ENCODE measurements around the gene FBLN5. TPM values are rescaled to one million over a fixed set of nuclear protein-coding genes. Genes with fewer than 3 reads are reported as not detected.
A peak's percentile ranks its signal among the peaks of the same experiment; 100 is the strongest.

Gene FBLN5
- total RNA-seq, 1 experiment from 2014 or later, result 111 TPM

DNA sequence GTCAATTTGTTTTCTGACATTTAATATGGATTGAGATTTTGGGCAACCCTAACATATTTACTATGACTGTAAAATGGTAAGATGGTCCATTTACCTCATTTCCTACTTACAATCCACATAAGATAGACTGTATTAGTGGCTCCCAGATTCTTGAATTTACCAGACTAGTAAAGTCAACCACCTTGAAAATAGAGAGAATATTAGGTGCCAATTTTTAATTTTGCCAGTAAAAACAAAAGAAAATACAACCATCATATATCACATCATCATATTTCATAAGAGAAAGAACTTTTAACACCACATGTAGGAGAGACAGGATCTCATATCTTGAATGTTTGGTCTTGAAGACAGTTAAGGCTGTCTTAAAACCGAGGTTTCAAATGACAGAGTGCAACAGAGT, 7.7 kb upstream of the FBLN5 start:
- DNase-seq (ENCODE audit: low read depth, low spot score), result no peak
- in situ Hi-C loops (cut with HindIII; ENCODE audit: low pct_unique_long_range_greater_than_20kb, low sequenced_read_pairs), result no loop called here

DNA sequence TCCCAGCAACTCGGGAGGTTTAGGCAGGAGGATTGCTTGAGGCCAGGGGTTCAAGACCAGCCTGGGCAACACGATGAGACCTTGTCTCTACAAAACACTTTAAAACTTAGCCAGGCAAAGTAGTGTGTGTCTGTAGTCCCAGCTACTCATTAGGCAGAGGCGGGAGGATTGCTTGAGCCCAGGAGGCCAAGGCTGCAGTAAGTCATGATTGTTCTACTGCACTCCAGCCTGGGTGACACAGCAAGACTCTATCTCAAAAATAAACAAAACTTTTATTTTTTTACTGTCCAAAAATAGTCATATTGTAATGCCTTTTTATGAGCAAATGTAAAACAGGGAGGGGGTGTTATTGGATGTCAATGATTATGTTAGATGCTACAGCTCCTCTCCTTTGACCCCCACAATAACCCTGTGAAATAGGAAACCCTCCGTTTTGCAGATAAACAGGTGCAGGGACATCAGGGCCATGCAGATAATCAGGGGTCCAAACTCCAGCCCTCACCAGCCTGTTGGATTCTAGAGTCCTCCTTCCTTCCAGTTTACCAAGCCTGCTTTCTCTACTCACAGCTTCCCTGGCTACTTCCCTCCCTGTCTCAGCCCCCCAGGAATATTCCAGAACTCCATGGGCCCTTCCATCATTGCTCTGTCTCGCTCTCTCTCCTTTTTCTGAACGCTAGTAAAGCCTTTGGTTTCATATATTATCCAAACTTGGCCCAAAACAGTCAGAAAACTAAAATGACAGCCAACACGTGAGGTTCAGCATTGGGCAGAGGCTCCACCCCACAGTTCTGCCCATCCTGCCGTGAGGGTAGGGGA, 5.9 kb upstream of the FBLN5 start:
- in situ Hi-C loops (cut with HindIII; ENCODE audit: low pct_unique_long_range_greater_than_20kb, low sequenced_read_pairs), result no loop called here
- DNase-seq (ENCODE audit: low read depth, low spot score), result no peak

DNA sequence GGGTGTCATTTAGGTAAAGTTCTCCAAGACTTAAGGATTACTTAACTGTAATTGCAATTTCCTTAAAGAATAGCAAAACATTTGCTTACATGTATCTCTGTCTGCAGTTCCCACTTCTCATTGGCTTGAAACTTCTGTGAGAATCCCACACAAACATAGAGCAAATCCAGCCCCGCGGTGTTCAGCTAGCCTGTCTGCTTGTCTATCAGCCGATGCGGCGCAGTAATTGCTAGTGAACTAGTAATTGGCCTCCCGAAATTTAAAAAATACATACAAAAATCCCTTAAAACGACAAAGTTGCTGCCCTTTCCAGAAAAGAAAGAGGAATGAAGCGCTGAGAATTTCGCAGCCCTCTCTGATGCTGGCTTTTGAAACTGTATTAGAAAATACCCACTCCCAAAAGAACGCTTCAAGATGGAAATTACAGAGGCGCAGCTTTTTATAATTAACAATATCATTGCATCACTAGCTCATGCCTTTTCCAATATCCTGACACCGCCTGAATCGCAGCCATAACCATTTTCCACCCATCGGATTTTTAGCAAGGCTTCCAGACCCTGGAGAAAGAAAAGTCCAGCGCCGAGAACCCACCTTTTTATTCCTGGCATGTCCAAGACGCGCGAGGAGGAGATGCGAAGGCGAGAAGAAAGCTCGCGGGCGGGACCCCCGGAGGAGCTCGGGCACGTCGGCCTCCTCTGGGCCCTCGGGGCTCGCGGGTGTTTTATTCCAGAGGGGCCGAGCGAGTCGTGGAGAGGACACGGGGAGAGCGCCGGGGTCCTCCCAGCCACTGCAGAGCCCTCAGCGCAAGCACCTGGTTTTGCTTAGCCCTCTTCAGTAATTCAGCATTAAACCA, 646 bp downstream of the FBLN5 start:
- peak; percentile 22 for DNase-seq (ENCODE audit: low read depth, low spot score)
- in situ Hi-C loops (cut with HindIII; ENCODE audit: low pct_unique_long_range_greater_than_20kb, low sequenced_read_pairs), result no loop called here

DNA sequence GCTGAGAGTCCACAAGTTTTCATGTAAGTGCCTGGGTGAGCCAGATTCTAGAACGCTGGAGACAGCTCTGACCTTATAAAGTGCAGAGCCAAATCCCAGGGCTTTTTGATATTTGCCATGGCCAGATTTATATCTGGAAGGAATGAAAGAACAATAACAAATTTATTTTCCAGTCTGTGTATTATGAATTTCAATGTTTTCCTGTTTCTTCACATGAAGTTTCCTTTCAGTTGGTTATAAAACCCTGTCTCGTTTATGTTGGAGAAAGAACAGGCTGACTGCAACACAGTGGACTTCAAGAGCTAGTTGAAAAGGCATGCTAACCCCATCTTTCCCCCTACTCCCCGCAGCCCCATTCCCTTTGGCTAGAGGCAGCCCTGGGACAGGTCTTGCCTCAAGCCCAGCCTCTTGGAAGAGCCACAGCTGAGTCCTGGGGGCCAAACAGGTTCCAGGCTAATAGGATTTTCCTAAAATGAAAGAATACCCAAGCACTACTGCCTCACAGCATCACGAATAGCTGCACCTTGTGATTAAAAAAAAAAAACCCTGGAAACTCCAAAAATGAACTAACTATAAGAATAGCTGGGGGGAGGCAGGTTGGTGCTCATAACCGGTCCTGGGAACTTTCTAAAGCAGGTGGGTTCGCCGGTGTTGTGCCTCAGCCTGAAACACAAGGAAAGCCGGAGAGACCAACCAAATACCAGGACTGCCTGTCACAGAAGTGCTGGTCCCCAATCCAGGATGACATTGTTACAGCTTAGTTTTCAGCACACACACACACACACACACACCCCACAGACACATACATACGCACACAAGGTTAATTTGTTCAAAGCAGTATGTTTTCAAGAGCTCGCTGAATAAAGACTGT, 1.5 kb downstream of the FBLN5 start:
- in situ Hi-C loops (cut with HindIII; ENCODE audit: low pct_unique_long_range_greater_than_20kb, low sequenced_read_pairs), result no loop called here
- no peak for DNase-seq (ENCODE audit: low read depth, low spot score)

DNA sequence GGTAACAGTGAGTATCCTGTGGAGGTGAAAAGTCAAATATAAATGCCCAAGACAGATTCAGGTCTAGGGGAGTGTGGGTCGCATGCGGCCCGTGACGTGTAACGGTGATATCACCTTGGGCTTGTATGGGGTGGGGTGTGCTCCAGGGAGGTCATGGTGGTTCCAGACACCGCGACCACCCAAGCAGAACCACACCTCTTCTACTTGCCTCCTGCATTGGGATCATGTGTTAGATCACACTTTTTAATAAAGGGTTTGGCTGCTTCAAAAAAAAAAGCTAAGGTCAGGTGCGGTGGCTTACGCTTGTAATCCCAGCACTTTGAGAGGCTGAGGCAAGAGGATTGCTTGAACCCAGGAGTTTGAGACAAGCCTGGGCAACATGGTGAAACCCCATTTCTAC, 4.5 kb downstream of the FBLN5 start:
- in situ Hi-C loops (cut with HindIII; ENCODE audit: low pct_unique_long_range_greater_than_20kb, low sequenced_read_pairs), result no loop called here
- DNase-seq (ENCODE audit: low read depth, low spot score), result no peak

DNA sequence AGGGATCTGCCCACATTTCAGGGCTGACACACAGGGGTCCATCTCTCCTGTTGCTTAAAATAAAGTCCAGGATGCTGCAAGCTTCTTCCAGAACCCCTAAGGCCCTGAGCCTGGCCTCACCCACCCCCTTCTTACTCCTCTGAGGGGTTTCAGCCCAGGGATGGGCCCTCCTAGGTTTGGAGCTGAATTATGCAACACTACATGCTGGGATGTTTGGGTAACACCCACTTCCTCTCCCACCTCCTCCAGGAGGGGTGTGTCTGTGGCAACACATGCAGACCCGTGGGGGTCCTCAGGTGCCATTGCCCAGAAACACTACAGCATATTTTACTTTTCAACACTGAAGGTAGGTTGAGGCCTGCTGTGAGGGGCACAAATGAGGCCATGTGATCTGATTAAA, 5.4 kb downstream of the FBLN5 start:
- in situ Hi-C loops (cut with HindIII; ENCODE audit: low pct_unique_long_range_greater_than_20kb, low sequenced_read_pairs), result no loop called here
- DNase-seq (ENCODE audit: low read depth, low spot score), result no peak

DNA sequence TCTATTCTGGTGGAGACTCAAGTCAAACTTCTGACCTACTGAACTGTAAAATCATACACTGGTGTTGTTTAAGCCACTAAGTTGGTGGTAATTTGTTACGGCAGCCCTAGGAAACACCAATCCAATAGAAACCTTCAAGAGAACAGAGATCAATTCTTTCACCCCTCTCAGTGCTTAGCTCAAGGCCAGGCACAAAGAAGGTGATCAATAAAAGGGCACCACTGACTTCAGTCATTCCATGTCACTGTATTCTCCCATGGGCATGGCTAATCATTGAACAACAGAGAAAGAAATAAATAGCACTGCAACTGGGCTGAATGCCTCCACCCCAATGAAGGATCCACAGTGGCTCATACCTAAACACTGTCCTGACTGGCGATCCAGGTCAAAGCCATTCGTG, 7.3 kb downstream of the FBLN5 start:
- DNase-seq (ENCODE audit: low read depth, low spot score), result no peak

DNA sequence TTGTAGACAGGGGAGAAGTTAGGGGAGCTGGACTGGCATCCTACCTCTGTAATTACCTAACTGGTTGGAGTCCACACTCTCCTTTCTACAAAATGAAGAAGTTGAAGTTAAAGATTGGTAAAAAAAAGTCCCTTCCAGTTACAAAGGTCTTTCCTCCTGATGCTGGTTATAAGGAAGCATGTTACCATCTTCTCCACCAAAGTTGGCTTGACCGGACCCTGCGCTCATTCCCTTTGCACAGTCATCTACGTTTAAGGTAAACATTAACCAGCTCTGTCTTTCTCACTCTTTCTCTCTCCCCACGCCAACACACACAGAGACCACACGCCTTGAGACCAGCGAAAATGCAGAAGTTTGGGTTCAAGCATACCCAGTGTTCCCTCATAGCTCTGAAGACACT, 11.9 kb downstream of the FBLN5 start:
- in situ Hi-C loops (cut with HindIII; ENCODE audit: low pct_unique_long_range_greater_than_20kb, low sequenced_read_pairs), result no loop called here
- DNase-seq (ENCODE audit: low read depth, low spot score), result no peak

More for the DNA sequence above, 7.3 kb downstream of the FBLN5 start:
- in situ Hi-C loops (cut with HindIII; ENCODE audit: low pct_unique_long_range_greater_than_20kb, low sequenced_read_pairs), result no loop called here

DNA sequence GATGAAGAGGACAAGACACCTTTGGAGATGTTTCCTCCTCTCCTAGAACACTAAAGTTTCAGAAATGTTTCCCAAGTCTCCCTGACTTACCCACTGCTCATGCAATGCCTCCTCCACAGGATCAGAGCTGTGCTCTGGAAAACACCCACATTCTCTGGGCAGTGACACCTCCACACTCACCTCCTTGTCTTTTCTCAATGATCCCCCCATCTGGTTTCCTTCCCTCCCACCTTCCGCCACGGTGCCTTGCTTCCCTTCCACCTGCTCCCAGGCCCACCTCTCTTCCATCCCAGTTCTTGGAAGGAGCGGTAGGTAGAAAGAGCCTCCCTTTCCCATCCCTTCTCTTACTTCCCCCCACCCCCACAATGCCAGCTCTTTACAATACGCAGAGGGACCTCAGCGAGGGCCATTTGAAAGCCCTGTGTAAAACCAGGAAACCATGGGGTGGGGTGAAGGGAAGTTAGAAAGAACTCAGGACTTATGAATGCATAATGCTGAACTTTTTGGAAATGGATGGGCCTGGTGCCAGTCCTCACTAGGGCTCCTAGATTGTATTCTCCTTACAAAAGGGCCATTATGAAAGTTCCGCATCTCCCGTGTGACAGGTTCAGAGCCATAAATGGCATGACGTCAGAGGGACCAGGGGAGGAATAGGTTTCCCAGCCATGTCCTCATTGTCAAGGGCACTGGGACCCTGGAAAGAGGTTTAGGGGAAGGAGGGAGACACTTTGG, 12.8 kb downstream of the FBLN5 start:
- DNase-seq (ENCODE audit: low read depth, low spot score), result peak; percentile 99
- in situ Hi-C loops (cut with HindIII; ENCODE audit: low pct_unique_long_range_greater_than_20kb, low sequenced_read_pairs), result no loop called here

DNA sequence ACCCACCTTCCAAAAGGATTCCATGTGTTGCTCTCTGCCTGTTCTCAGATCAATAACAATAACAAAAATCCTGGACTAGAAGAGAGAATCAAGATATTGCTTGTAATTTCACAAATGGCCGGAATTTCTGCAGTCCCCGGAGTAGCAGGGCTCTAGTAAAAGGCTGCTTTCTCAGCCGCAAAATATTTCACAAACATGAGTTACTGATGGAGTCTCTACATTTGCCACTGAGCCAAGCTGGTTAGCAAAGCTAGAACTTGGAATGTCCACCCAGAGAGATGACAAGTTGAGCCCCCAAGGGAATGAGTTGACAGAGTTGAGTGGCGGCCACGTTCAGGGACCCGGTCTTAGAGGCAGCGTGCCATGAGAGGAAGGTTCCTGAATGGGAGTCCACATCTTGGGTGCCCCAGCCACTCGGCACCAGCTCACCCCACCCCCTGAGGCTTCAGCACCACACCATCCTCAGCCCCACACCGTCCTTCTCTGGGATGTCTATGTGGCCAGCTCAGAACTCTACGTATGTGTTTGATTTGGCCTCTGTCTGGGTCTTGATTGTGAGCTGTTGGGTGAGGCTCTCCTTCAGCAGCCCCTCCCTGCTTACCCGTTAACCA, 15.9 kb downstream of the FBLN5 start:
- no peak for DNase-seq (ENCODE audit: low read depth, low spot score)
- in situ Hi-C loops (cut with HindIII; ENCODE audit: low pct_unique_long_range_greater_than_20kb, low sequenced_read_pairs), result no loop called here

DNA sequence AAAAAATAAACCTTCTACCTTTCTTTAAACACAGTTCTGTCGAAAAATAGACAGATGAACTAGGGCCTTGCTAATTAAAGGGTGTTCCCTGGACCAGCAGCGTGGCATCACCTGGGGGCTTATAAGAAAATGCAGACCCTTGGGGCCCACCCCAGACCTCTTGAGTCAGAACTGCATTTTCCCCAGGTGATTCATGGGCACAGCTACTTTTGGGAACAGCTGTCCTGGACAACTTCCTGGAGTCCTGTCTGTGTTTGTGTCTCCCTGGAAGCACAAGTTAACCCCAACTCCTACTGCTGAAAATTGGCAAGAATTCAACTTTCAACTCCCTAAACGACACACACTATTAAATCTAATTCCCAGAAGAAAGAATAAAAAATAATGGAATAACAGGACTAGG, 17.8 kb downstream of the FBLN5 start:
- in situ Hi-C loops (cut with HindIII; ENCODE audit: low pct_unique_long_range_greater_than_20kb, low sequenced_read_pairs), result no loop called here
- no peak for DNase-seq (ENCODE audit: low read depth, low spot score)

DNA sequence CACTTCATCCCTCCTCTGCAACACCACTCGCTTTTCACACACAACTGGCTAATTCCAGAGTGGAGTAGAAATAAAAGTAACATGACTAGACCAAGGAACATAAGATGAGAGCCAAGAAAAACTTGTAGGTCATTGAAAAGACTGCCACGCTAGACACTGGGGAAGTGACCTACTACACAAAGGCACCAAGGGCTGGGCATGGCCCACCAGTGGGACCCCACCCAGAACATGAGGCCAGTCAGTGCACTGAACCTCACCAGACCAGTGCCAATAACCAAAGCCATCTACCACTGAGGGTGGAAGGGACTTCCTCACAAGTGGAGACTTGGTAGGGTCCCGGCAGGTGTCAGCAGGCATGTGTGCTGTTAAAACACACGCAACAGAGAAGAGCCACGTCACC, 19.7 kb downstream of the FBLN5 start:
- in situ Hi-C loops (cut with HindIII; ENCODE audit: low pct_unique_long_range_greater_than_20kb, low sequenced_read_pairs), result no loop called here
- no peak for DNase-seq (ENCODE audit: low read depth, low spot score)

DNA sequence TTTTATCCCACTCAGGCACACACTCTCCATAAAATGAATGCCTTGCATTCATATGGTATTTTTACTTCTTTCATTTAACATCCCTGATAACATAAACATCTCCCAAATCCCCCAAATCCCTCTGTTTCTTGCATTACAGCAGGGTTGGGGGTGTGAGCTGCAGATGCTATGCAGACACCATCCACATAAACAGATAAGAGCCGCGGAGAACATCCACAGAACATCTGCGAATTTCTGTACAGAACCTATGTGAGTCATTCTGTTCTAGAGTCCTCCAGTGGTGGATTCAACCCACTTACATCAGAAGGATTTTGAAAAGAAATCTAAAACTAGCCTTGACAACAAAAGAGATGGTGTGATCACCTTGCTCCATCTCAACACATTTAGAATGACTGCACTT, 20.3 kb downstream of the FBLN5 start:
- in situ Hi-C loops (cut with HindIII; ENCODE audit: low pct_unique_long_range_greater_than_20kb, low sequenced_read_pairs), result no loop called here
- no peak for DNase-seq (ENCODE audit: low read depth, low spot score)

DNA sequence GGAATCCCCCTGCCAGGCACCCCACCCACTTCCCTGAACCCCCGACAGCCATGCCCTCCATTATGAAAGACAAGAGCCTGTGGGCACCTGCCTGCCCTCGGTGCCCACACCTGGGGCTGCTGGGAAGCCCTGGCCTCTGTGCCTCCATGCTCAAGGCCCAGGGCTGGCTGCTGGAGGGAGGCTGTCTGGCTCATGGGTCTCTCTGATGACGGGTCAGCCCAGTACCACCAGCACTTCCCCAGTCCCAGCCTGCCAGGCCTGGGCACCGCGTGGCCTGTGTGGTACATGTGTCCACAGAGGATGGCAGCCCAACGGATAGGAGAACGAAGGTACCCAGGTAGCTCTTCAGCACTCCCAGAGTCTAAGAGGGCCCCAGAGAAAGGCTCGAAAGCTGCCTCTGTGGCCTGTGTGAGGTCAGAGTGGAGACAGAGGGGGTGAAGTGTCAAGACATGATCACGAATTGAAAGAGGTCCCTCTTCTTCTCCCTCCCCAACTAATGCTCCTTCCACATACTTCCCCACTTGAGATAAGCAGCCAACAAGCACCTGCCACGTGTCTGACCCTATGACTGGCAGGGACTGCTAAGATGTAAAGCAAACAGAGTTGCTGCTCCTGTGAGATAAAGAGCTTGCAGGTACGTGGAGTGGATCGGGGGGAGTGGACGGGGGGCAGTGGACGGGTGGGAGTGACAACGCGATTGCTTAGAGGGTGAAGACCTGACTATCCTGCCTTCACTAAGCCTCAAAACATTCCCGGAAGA, 21.2 kb downstream of the FBLN5 start:
- DNase-seq (ENCODE audit: low read depth, low spot score), result no peak
- in situ Hi-C loops (cut with HindIII; ENCODE audit: low pct_unique_long_range_greater_than_20kb, low sequenced_read_pairs), result no loop called here

DNA sequence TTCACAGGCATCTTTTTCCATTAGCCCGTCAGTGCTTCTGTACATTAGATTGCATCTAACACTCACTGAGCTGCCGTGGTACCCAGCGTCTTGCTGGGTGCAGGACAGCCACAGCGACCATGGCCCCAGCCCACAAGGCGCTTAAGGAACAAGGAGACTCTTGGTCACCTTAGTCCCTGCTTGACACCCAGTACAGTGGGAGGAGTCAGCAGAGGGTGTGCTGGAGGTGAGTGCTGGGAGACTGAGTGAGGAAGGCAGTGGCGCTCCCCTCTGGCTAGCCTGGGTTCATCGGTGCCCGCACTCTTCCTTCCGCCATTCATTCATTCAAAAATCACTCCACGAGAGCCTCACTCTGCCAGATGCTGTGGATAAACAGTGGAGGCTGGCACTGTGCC, 21.8 kb downstream of the FBLN5 start:
- DNase-seq (ENCODE audit: low read depth, low spot score), result no peak
- in situ Hi-C loops (cut with HindIII; ENCODE audit: low pct_unique_long_range_greater_than_20kb, low sequenced_read_pairs), result no loop called here

DNA sequence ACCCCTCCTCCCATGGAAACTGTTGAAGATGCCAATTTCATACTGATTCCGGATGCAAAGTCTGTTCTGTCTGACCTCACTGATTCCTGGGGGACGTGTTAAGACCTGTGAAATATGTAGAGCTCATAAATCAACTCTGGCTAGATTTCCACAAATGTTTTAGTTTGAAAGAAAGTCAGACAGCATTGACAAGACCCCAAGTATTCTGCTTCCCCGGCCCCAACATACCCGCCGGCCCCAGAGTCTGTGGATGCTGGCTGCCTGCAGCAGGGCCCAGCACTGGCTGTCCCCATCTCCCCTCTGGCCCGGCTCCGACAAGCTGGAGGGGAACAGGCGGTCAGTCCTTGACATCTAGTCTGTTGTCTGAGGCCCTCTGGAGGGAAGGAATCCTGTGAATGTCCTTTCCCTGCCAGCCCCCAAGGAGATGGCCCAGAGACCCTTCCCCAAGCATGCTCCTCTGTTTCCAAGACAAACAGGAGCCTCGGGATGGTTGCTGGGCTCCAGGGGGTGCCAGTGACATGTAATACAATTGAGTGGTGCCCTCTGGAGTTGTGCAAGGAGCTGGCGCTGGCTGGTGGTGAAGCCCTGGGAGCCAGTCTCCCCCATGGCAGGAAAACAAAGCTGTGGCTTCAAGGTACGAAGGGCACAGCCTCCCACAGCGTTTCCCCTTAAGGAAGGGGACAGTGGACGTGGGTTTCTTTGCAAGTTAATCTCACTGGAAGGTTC, 22.3 kb downstream of the FBLN5 start:
- DNase-seq (ENCODE audit: low read depth, low spot score), result no peak
- in situ Hi-C loops (cut with HindIII; ENCODE audit: low pct_unique_long_range_greater_than_20kb, low sequenced_read_pairs), result no loop called here
